Parathyroid adenoma (tissue), 2 donors: ENCODE data around the gene PALS2.

Experiments
- H2AFZ ChIP-seq: fragments of 300-600 bp; sonication (generic); one replicate; pipeline ENCODE4 v1.7.0; 2017; ENCODE audit warnings: antibody characterized with exemption, mild to moderate bottlenecking
- H3K27ac ChIP-seq: fragments of 300-600 bp; sonication (generic); one replicate; pipeline ENCODE4 v1.7.0; 2017
- H3K27me3 ChIP-seq: fragments of 300-600 bp; sonication (generic); one replicate; pipeline ENCODE4 v1.7.0; 2017; ENCODE audit warnings: low read length; ENCODE audit not compliant: control insufficient read depth, insufficient read depth
- H3K36me3 ChIP-seq: fragments of 300-600 bp; sonication (generic); one replicate; pipeline ENCODE4 v1.7.0; 2017; ENCODE audit warnings: low read length; ENCODE audit not compliant: control insufficient read depth, insufficient read depth
- H3K4me1 ChIP-seq: fragments of 300-600 bp; sonication (generic); one replicate; pipeline ENCODE4 v1.7.0; 2017; ENCODE audit warnings: control low read depth
- H3K4me2 ChIP-seq: fragments of 300-600 bp; sonication (generic); one replicate; pipeline ENCODE4 v1.7.0; 2017; ENCODE audit warnings: low read length
- H3K4me3 ChIP-seq: fragments of 300-600 bp; sonication (generic); one replicate; pipeline ENCODE4 v1.7.0; 2017; ENCODE audit warnings: low read depth, low read length
- H3K79me2 ChIP-seq: fragments of 300-600 bp; sonication (generic); one replicate; pipeline ENCODE4 v1.7.0; 2017; ENCODE audit warnings: control low read depth
- H3K9ac ChIP-seq: fragments of 300-600 bp; sonication (generic); one replicate; pipeline ENCODE4 v1.7.0; 2017; ENCODE audit warnings: mild to moderate bottlenecking
- H3K9me3 ChIP-seq: fragments of 300-600 bp; sonication (generic); one replicate; pipeline ENCODE4 v1.7.0; 2017; ENCODE audit warnings: low read length; ENCODE audit not compliant: control insufficient read depth
- TF ChIP-seq, protein P1 (sequence below): fragments of 300-600 bp; sonication (generic); IDR thresholded peaks from one replicate; pipeline ENCODE4 v1.7.0; 2017; ENCODE audit warnings: antibody characterized with exemption, mild to moderate bottlenecking
- donor health status: primary hyperparathyroidism.

PALS2 gene

DNA sequence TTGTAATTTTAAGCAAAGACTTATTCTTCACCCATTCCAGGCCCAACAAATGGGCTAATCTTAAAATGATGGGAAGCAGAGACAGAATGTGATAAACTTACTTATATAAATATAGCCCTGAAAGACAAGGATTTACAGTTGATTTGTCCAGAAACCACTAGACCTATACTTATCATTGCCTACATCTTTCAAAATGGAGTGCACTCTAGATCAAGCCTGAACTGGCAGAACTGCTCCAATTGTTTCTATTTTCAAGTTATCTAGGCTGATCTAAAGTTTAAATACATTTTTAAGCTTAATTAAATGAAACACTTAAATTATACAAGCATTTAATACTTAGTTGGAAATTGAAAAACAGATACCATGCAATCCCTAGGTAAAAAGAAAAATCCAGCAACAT is 24.9 kb upstream of the PALS2 start:
- H3K4me2 ChIP-seq = no peak overlapping the region
- no peaks in the 10 kb centered on the region for H3K4me1 ChIP-seq
- no peak overlapping the region for H3K27ac ChIP-seq
- H3K9me3 ChIP-seq = no peaks in the 10 kb centered on the region
- H3K4me3 ChIP-seq = no peak overlapping the region
- no peaks in the 10 kb centered on the region for H3K36me3 ChIP-seq
- H3K27me3 ChIP-seq = no peaks in the 10 kb centered on the region
- H3K79me2 ChIP-seq = no peaks in the 10 kb centered on the region
- no peak overlapping the region for H3K9ac ChIP-seq
- TF ChIP-seq, protein P1, sequence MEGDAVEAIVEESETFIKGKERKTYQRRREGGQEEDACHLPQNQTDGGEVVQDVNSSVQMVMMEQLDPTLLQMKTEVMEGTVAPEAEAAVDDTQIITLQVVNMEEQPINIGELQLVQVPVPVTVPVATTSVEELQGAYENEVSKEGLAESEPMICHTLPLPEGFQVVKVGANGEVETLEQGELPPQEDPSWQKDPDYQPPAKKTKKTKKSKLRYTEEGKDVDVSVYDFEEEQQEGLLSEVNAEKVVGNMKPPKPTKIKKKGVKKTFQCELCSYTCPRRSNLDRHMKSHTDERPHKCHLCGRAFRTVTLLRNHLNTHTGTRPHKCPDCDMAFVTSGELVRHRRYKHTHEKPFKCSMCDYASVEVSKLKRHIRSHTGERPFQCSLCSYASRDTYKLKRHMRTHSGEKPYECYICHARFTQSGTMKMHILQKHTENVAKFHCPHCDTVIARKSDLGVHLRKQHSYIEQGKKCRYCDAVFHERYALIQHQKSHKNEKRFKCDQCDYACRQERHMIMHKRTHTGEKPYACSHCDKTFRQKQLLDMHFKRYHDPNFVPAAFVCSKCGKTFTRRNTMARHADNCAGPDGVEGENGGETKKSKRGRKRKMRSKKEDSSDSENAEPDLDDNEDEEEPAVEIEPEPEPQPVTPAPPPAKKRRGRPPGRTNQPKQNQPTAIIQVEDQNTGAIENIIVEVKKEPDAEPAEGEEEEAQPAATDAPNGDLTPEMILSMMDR = no peak
- H2AFZ ChIP-seq = no peak overlapping the region

DNA sequence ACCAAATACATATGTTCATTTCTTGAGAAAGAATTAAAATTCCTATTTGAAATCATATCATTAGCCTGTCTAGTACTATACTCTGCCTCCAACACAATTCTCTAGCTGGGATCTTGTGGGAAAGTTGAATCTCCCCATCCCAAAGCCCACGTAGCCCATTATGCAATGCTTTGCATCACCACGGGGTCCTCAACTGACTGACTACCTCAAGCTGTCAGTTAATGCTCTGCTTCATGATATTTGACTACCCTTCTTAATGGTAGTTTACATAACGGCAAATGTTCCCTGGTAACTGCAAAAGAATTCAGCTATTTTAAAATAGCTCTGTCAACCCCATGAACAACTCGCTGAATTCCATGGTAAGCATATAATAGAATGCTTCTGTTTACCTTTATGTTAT is 23.3 kb upstream of the PALS2 start:
- Histone ChIP-seq H3K27me3 (no peaks in the 10 kb centered on the region), H2AFZ (no peak overlapping the region), H3K27ac (no peak overlapping the region), H3K79me2 (no peaks in the 10 kb centered on the region), H3K4me3 (no peak overlapping the region), H3K9me3 (no peaks in the 10 kb centered on the region), H3K36me3 (no peaks in the 10 kb centered on the region), H3K9ac (no peak overlapping the region), H3K4me1 (no peaks in the 10 kb centered on the region), H3K4me2 (no peak overlapping the region)
- TF ChIP-seq, protein P1 = no peak

DNA sequence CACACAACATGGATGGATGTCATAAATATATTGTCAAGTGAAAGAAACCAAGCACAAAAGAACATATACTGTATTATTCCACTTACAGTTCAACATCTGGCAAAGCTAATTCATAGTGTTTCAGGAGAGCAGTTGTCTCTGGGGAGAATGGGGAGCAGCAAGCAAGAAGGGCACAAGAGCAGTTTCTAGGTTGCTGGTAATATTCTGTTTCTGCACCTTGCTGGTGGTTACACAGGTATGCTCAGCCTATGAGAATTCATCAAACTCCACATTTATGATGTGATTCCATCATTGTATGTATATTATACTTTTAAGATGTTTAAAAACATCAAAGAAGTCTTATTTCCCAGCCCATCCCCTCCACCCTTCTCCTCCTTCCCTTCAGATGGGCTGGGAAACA is 18.1 kb upstream of the PALS2 start:
- Histone ChIP-seq H3K9me3 (no peaks in the 10 kb centered on the region), H3K27ac (no peak overlapping the region), H3K27me3 (no peaks in the 10 kb centered on the region), H2AFZ (no peak overlapping the region), H3K4me2 (no peak overlapping the region), H3K4me3 (no peak overlapping the region), H3K4me1 (no peaks in the 10 kb centered on the region), H3K79me2 (no peaks in the 10 kb centered on the region), H3K9ac (no peak overlapping the region), H3K36me3 (no peaks in the 10 kb centered on the region)
- TF ChIP-seq, protein P1 = no peak

DNA sequence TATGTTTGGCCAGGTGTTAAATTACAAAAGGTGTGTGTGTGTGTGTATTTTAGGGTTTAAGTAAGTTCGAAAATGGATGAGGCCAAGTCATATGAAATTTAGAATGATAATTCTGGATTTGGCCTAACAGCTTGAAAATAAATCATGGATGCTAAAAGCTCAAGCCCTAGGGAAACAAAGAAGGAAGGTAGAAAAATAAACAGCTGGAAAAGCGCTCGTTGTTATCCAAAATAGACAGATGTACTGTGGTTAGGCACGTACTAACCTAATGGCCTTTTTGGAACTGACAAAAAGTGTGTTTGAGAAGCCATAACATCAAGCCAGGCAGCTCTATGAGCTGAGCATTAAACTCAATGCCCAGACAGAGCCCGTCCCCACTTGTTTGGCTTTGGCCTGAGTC is 17.5 kb upstream of the PALS2 start:
- Histone ChIP-seq H3K36me3 (no peaks in the 10 kb centered on the region), H3K9ac (no peak overlapping the region), H3K4me3 (no peak overlapping the region), H2AFZ (no peak overlapping the region), H3K4me2 (no peak overlapping the region), H3K4me1 (no peaks in the 10 kb centered on the region), H3K27me3 (no peaks in the 10 kb centered on the region), H3K9me3 (no peaks in the 10 kb centered on the region), H3K79me2 (no peaks in the 10 kb centered on the region), H3K27ac (no peak overlapping the region)
- TF ChIP-seq, protein P1 = no peak

DNA sequence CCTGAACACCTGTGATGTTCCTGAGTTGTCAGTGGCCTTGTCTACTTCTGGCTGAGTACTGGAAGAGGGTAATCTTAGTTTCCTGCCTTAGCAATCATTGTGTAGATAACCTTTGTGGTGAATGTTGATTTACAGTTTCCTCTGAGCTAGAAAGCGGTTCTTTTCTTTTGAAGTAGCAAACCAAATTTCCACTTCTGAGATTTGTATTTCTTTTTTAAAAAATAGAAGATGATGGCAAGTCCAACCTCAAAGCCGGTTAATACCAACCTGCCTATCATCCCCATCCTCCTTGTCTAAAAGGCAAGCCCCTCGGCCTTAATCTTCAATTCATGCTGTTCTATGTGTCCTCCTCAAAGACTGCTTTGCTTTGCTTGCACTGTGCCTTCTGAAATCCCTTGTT is 12.5 kb upstream of the PALS2 start:
- H3K27me3 ChIP-seq = no peaks in the 10 kb centered on the region
- H3K9ac ChIP-seq = no peak overlapping the region
- H3K4me1 ChIP-seq = no peaks in the 10 kb centered on the region
- no peak overlapping the region for H3K27ac ChIP-seq
- no peaks in the 10 kb centered on the region for H3K9me3 ChIP-seq
- no peak overlapping the region for H2AFZ ChIP-seq
- TF ChIP-seq, protein P1 = no peak
- no peak overlapping the region for H3K4me2 ChIP-seq
- no peaks in the 10 kb centered on the region for H3K36me3 ChIP-seq
- H3K79me2 ChIP-seq = no peaks in the 10 kb centered on the region
- H3K4me3 ChIP-seq = no peak overlapping the region
